Dermis blood vessel endothelial cell (primary cell): Measurements from ENCODE around the gene INSR. TPM values are rescaled to one million over a fixed set of nuclear protein-coding genes. Genes with fewer than 3 reads are reported as not detected.
"Not testable (repeated sequence)": the region's sequence is repeated elsewhere in the genome, so short reads cannot be mapped to it uniquely, and the experiment has no call there.

Source experiments
- DNase-seq: peaks from one replicate; pipeline ENCODE4 v3.0.0; 2010
- total RNA-seq: library from RNA; depleted of rRNA; stranded (reverse); fragments of >200 nt; gene quantifications from 2 replicates; pipeline ENCODE4 v1.2.3, GENCODE V29; 2014

The INSR gene
- total RNA-seq, 1 donor from 2014 or later, result 76.2 TPM

DNA sequence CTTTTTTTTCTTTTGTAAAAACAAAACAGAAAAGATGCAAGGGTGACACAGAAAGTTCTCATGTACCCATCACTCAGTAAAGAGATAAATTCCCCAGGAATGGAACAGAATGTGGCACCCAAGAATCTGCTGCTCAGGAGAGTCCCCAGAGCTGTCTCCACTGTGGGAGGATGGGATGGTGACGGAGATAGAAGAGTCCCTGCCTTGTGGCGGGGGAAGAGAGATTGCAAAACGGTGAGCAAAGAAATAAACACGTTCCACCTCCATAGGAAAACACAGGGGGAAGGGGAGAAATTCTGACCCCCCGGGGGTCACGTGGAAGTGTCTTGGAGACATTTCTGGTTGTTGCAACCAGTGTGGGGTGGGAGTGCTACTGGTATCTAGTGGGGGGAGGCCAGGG lies 76.4 kb downstream of the INSR start:
- no peak for DNase-seq

DNA sequence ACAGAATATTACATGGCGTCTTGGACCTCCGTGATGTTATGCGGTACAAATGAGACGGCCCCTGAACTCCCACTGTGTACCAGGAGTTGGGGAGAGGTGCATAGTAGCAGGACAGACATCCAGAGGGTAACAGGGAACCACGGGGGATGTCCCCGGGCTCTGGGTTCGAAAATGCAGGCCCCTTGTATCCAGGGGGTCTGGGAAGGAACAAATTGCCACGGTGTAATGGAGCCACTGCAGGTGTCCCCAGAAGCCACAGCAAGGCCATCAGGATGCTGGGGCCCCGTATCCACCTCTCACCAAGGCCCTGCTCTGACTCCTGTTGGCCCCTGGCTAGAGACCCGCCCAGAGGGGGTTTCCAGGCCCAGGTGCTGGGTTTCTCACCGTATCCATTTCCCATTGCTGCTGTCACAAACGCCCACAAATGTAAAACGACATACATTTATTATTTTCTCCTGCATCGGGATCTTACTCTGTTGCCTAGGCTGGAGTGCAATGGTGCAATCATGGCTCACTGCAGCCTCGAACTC lies 77.8 kb downstream of the INSR start:
- no peak for DNase-seq

DNA sequence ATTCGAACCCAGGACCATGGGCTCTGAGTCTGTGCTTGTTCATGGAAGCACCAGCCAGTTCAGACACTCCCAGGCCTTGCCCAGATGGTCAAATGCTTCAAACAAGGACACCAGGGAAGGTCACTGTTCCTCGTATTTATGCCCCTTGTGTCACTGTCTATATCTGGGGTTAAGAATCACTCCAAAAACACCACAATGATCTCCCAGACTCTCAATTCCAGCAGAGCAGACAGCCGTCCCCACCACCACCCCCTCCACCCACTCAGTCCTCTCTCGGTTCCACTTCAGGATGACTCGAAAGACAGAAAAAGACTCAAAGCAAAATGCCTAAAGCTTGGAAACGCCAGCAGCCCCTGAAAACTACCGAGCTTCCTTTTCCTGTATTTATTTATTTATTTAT lies 79.0 kb downstream of the INSR start:
- no peak for DNase-seq

DNA sequence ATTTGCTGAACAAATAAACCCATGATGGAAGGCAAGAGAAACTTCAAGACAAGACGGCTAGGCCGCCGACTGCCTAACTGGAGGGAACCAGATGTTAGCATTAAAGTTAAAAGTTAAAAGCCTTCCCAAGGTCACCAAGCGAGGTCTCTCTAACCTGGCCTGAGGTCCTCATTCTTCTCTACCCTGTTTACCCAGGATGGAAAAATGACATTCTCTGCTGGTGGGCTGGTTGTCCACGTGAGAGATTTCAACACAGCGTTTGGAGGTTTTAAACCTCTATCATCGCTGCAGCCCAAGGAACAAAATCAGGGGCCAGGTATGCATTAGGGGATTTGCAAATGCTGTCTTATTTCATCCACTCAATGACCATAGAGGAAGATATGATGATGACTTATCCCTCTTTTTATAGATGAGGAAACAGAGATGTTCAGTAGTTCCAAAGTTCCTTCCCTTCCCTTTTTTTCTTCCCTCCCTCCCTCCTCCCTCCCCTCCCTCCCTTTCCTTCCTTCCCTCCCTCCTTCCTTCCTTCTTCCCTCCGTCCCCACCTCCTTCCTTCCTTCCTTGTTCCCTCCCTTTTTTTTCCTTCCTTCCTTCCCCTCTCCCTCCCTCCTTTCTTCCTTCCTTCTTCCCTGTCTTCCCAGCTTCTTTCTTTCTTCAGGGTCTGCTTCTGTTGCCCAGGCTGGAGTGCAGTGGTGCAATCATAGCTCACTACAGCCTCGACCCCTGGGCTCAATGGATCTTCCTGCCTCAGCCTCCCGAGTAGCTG lies 79.7 kb downstream of the INSR start:
- DNase-seq, result no peak

DNA sequence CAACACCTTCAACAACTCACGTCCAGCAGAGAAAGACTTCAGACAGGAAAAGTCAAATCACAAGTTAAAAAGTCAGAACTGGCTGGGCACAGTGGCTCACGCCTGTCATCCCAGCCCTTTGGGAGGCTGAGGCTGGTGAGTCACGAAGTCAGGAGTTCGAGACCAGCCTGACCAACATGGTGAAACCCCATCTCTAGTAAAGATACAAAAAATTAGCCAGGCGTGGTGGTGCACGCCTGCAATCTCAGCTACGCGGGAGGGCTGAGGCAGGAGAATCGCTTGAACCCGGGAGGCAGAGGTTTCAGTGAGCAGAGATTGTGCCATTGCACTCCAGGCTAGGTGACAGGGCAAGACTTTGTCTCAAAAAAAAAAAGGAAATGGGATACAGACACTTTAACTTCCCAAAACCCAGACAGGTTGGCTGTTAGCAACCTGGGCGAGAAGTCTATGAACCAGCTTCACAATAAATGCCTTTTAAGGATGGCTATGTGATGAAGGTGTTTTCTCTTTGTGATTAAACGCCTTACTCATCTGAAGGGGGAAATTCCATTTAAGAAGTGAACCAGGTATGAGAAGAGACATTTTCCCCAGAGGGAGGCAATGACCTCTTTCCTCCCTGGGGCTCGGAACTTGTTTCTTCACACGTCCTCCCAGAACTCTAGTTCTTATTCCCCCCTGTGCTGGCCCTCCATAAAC lies 80.4 kb downstream of the INSR start:
- no peak for DNase-seq

DNA sequence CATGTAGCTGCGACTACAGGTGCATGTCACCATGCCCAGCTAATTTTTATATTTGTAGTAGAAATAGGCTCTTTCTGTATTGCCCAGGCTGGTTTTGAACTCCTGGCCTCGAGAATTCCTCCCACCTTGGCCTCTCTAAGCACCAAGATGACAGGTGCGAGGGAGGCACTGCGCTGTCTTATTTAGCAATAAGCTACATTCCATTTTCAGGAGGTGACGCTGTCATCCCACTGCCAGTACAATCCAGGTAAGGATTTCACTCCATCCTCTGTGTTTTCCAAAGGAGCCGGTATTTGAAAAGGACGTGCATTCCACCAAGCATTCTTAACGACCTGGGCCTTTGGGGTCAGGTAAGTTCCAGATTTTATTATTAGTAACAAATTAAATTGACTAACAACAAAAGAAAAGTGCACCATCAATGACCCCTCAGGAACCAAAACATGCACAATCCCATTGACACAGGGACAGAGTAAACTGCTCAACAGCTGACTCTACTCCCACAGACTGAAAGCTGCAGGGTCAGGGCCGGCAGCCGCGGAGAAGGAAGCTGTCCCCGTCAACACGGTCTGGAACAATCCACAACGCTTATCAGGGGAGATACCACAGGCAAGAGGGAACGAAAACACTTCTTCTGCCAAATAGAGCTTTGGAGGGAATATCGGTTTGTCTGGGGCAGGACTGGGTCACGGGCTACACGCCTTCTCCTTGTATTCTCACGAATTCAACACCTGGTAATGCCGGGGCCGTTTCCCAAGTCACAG lies 82.8 kb downstream of the INSR start:
- DNase-seq, result peak; percentile 26

DNA sequence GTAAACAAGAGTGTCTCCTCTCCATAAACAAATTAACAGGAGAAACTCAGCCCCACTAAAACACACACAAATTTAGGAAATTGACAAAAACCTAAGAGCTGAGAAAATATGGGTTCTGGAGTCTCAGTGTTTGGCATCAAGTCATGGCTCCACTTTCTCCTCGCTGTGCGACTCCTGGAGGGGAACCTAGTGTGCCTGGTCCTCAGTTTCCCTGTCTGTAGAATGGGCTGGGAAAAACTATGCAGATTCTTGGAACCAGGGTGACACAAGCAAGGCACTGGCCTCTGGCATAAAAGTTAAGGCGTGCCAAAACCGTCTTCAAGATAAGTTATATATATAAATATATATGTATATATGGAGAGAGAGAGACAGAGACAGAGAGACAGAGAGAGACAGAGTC lies 83.9 kb downstream of the INSR start:
- DNase-seq, result no peak

DNA sequence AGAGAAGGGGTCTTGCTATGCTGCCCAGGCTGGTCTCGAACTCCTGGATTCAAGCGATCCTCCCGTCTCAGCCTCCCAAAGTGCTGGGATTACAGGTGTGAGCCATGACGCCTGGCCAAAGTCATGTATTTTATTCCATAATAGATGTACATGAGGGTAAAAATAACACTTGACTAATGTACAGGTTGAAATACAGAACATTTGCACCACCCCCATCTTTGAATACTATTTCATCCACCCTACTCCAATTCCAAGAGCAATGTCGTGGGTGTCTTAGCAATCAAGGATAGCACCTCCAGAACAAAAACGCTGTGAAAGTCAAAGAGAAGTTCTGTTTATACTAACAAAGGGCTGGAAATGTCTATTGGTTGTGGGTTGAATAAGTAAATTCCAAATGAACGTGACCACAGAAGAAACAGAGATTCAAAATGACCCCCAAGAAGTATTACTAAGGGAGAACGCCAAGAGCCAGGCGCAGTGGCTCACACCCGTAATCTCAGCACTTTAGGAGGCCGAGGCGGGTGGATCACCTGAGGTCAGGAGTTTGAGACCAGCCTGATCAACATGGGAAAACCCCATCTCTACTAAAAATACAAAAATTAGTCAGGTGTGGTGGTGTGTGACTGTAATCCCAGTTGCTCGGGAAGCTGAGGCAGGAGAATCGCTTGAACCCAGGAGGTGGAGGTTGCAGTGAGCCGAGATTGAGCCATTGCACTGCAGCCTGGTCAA lies 84.5 kb downstream of the INSR start:
- not testable (repeated sequence) for DNase-seq

DNA sequence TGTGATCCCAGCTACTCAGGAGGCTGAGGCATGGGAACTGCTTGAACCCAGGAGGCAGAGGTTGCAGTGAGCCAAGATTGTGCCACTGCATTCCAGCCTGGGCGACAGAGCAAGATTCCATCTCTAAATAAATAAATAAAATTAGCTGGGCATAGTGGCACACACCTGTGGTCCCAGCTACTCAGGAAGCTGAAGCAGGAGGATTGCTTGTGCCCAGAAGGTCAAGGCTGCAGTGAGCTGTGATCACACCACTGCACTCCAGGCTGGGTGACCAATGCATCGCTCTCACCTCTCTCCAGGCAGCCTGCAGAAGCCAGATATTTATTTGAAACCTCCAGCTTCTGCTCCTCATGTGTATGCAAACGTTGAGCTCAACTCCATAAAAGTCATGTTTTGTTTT lies 85.2 kb downstream of the INSR start:
- DNase-seq, result not testable (repeated sequence)

DNA sequence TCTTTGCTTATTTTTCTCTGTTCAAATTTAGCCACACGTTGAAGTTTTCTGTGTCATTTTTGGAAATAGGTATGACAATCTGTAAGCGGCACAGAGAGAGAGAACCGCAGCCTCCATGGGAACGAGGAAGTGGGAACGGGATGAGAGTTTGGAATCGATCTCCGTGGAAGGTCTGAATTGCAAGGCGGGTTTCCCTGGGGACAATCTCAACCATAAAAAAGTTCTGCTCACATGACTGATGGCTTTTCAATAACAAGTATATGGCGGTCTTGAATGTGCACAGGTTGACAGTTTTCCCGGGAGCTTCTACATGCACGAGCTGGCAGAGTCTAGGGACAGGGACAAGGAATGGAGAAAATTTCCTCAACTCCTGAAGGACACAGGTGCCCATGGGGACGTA lies 90.9 kb downstream of the INSR start:
- DNase-seq, result no peak

DNA sequence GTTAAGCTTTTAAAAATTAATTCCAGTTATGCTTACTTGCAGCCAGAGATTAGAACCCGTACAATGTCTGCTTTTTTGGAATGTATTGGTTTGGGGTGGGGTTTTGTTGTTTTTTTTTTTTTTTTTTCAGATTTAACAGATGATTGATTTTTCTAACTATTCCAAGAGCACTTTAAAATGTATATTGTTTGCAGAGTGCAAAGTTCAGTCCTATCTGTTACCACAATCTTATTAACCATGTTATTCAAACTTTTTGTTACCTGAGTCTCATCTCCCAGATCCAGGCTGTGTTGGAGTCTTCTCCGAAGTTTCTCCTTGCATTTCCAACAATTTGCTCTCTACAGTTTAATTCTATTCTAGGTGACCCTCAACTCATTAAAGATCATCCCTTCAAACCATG lies 91.3 kb downstream of the INSR start:
- DNase-seq, result no peak

DNA sequence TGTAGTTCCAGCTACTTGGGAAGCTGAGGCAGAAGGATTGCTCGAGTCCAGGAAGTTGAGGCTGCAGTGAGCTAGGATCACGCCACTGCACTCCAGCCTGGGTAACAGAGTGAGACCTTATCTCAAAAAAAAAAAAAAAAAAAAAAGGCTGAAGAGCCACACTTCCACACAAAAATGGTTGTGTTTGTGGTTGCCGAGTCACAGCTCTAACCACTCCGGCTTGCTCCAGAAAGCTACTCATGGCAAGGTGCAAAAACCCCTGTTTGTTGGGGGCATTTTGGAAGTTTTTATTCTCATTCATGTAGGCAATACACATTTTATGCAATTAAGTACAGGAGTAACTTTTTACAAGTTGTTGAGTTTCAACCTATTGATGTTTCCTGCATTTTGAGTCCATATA lies 93.5 kb downstream of the INSR start:
- no peak for DNase-seq

DNA sequence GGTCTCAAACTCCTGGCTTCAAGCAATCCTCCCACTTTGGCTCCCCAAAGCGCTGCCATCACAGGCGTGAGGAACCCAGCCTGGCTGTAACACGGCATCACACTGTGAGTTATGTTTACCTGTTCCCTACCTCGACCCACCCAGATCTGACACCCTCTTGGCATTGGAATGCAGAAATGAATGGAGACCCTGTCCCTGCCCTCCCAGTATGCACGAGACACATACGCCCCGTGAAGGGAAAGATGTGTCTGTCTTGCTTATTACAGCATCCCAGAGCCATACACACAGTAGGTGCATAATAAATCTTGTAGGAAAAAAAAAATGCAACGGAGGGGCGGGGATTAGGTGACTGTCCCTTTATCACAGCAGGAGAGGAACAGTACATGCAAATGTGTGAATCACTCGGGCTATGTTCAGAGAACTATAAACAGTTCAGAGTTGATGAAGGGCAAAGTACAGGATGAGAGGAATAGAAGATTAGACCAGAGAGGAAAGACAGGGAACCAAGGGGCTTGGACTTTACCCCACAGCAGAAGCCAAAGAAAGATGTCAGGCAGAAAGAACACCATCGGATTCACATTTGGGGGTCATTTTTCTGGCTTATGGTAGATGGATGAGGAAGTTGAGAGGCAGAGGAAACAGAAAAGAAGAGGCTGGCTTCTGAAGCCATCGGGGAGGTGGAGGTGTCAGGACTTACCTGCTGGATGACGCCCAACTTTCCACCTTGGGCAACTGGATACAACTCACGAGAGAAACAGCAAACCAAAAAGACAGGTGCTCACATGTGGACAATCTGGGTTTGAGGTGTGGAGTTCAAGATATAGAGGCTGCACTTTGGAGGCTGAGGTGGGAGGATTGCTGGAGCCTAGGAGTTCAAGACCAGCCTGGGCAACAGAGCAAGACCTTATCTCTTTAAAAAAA lies 94.3 kb downstream of the INSR start:
- no peak for DNase-seq

DNA sequence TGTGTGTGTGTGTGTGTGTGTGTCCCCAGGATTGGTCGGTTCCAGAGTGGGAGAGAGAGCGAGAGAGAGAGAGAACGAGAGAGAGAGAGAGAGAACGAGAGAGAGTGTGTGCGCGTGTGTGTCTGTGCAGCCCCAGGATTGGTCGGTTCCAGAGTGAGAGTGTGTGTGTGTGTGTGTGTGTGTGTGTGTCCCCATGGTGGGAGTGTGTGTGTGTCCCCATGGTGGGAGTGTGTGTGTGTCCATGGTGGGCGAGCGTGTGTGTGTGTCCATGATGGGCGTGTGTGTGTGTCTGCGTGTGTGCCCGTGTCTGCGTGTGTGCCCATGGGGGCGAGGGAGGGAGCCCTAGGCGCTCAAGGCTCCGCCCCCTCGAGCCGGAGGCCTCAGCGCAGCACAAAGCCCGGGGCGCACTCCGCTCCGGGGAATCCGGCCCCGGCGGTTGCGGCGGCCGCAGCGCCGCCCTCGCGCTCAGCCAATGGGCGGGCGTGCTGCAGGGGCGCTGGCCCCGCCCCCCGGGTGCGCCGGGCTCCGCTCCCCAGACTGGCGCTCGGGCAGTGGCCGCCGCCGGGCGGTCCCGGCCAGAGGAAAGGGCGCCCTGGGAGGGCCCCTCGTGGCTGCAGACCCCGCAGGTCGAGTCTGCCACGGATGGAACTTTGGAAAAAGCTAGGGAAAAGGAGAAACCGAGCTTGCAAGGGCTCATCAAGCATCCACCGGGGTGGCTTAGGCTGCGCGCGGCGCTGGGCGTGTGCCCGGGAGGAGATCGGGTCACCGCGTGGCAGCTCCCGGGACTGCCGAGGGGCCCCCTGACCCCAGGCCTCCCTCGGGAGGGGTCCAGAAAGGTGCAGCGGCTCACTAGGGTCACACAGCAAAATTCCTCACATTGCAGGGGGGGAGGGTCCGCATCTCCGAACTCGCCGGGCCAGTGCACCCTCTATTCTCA lies 96.2 kb downstream of the INSR start:
- DNase-seq, result peak; percentile 94

DNA sequence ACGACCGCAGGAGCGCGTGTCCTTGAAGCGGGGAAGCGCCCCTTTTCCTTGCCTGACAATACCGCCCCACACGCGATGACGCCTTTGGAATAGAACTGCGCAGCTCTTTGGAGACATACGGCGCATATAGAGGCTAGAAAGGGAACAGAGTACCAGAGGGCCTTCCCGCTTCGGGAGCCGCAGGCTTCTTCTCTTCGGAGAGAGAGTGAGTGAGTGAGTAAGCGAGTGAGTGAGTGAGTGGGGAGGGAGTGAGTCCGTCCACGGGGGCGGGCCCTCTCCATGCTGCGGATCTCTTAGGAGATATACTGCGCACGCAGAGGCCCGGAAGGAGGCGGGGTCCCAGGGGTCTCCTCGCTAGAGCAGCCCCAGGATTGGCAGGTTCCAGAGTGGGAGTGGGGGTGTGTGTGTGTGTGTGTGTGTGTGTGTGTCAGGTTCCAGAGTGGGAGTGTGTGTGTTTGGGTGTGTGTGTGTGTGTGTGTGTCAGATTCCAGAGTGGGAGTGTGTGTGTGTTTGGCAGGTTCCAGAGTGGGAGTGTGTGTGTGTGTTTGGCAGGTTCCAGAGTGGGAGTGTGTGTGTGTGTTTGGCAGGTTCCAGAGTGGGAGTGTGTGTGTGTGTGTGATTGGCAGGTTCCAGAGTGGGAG lies 97.0 kb downstream of the INSR start:
- DNase-seq, result peak; percentile 85

DNA sequence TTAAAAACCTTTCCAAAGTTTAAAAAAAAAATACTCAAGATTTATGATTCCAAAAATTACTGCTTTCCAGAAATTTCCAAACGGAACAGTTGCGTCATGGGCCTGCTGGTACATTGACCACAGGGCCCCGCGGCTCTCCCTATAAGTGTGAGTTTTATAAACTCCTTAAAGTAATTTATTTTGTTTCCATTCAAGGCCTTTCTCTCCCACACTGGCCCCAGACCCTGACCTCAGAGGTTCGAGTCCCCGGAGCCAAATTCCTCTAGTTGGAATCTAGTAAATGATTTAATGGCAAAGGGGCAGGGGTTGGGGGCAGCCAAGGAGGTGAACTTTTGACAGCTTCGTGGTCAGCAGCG lies 97.5 kb downstream of the INSR start:
- DNase-seq, result peak; percentile 7

DNA sequence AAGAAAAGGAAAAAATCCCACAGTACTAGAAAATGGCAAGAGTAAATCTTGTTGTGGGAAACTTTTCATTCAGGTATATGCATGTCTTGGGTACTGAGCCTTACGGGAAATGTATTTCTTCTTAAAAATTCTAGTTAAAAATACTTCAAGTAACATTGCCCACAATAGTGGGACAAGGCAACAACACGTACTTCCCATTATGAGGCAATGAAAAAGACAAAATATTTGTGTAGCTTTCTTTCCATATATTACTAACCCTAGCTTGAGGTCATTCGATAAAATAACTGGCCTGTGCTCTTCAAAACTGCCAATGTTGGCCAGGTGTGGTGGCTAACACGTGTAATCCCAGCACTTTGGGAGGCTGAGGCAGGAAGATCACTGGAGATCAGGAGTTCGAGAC lies 99.2 kb downstream of the INSR start:
- no peak for DNase-seq

DNA sequence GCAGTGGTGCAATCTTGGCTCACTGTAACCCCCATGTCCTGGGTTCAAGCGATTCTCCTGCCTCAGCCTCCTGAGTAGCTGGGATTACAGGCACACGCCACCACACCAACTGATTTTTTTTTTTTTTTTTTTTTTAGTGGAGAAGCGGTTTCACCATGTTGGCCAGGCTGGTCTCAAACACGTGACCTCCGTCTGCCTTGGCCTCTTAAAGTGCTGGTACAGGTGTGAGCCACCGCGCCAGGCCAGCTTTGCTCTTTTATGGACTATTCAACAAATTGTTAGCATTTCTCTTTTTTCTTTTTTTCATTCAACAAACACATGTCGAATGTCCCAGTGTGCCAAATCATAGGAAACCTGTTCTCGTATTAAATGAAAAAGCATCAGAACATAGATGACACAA lies 99.6 kb downstream of the INSR start:
- no peak for DNase-seq

DNA sequence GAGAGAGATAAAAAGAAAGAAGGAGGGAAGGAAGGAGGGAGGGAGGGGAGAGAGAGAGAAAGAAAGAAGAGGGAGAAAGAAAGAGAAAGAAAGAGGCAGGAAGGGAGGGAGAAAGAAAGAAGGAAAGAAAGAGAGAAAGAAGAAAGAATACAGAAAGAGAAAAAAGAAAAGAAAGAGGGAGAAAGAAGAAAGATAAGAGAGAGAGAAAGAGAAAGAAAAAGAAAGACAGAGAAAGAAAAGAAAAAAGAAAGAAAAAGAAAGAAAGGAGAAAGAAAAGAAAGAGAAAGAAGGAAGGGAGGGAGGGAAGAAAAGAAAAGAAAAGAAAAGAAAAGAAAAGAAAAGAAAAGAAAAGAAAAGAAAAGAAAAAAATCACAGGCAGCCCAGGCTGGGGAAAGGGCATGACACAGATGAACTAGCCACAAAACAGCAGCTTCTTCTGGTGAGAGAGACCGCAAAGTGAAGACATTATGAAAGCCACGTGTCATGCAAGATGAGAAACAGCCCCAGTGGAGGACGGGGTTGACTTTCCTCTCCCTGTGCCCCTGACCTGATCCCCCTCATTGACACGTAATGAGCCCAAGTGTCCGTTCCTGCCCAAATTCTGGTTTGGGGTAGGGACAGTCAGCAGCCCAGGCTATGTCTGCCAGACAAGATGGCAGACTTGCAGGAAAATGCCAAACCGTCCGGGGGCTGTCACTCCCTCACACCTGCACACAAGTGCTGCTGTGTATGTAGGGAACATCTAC lies 102.1 kb downstream of the INSR start:
- no peak for DNase-seq
